Activated CD8-positive, alpha-beta memory T cell treated with anti-CD3 and anti-CD28 coated beads for 24 hours (primary cell): Measurements from ENCODE around the gene XAB2.

Source experiments
- DNase-seq: peaks from one replicate; pipeline ENCODE4 v3.0.0-alpha.2; 2020

The XAB2 gene

DNA sequence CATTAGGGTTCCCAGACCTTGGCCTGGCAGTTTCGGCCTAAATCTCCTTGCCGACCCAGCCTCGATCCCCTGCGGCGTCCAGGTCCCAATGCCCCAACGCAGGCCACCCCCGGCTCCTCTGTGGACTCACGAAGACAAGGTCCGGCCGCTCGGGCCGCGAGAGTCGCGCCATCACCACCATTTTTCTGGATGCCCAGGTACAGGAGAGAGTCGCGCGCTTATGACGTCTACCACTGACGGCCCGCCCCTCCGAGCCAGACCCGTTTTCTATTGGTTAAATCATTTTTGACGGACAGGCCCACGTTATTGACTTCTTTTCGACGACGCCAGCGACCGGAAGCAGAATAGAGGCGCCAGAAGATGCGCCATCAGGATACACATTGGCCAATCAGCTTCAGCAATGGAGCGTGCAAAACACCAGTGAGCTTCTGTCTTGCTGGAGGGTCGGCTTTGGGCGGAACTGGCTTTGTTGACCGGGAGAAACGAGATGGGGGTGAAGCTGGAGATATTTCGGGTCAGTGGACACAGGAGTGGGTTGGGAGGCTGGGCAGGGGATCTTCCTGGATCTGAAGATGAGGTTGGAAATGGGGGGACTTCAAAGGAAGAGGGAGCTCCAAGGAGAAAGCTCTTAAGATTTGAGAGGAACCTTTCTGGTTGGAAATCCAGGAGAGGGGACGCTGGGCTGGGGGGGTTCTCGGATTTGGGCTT, at the start of gene XAB2, which contains the start of gene PET100:
Gene XAB2, minus strand, starts transcription at position 199 of the 708 bp plus-strand sequence. Its CDS starts 18 bp downstream, at position 181.
Gene PET100, plus strand, starts transcription at position 447 of the 708 bp plus-strand sequence. Its CDS starts 41 bp downstream, at position 488.
- peak; percentile 96 for DNase-seq

DNA sequence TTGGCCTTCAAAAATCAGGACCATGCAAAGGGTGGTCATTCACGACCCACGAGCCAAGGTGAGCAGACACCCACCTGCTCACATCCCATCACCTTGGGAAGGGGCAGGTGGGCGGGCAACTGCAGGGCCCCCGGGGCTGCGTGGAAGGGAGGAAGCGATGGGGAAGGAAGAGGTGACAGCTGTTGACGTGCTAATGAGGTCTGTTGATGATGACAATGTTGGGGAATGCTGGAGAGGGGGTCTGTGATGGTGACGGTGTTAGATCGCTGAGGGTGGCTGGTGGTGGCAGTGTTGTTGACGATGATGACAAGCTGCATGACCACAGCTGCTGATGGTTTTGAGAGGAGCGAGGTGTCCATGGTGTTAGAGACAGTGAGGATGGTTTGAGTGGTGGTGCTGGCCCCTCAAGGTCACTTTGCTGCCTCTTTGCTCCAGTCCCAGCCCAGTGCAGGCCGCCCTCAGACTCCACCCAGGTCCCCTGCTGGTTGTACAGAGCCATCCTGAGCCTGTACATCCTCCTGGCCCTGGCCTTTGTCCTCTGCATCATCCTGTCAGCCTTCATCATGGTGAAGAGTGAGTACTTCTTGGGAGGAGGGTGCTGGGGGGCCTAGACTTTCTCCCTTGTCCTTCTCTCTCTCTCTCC, 48.4 kb upstream of the XAB2 start:
- no peak for DNase-seq

DNA sequence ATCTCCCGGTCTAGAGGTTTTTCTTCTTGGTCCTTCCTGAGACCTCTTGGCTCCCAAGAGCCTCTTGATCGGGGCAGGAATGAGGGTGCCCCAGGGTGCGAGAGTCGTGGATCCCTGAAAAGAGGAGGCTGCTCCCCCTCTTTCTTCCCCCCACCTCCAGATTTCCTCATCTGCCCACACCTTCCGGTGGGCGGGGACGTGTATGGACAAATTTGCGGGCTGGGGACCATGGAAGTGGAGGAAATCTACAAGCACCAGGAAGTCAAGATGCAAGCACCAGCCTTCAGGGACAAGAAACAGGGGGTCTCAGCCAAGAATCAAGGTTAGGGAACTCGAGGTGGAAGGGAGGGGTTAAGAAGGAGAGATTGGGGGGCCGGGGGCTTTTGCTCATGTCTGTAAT, 47.5 kb upstream of the XAB2 start, which contains the start of gene MCEMP1:
Gene MCEMP1, plus strand, starts transcription at position 237 of the 400 bp plus-strand sequence. Its CDS starts 31 bp downstream, at position 268.
- no peak for DNase-seq

DNA sequence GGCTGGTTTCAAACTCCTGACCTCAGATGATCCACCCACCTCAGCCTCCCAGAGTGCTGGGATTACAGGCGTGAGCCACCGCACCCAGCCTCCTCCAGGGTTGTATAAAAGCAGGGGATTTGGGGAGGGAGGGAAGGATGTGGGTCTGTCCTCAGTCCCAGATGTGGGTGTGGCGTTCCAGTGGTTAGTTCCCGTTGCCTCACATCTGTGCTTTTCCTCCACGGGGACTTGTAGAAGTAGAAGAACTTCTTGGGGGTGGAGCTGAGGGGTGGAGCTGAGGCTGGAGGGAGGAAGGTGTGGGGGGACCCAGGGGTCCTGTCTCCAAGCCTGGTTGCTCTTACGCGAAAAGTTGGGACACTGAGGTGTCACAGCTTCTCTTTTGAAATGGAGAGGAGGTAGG, 47.0 kb upstream of the XAB2 start:
- no peak for DNase-seq

DNA sequence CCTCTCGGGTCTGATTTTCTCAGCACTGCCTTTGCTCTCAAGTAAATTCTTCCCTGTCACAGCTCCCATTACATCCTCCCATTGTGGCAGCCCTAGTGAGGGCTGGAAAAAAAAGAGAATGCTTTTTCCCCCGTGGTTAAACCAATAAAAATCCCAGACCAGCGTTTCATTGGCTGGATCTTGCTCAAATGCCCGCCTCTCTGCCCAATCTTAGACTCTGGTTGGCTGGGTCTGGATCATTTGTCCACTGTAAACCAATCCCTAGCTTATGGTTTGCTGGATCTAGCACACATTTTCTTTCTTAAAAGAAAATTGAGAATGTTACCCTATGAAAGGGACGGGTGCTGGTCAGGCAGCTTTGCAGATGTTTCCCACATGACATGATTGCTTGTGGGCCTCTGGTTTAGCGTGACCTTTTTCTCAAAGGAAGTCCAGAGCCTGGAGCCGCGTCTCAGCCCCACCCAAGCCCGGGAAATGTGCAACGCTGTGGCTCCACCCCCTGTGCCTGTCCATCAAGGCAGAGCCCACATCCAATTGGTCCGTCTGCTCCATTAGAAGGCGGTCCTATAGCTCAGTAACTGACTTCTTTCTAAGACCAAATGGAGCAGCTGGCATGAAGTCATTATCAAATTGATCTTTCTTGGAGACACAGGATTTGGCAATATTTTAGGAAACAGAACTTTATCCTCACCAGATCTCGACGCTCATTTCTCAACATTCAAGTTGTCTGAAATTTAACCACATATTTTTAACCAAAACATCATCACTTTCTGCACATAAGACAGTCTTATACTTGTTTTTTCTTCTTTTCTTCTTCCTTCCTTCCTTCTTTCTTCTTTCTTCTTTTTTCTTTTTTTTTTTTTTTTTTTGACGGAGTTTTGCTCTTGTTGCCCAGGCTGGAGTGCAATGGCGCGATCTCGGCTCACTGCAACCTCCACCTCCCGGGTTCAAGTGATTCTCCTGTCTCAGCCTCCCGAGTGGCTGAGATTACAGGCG, 45.0 kb upstream of the XAB2 start:
- DNase-seq: peak; percentile 73

DNA sequence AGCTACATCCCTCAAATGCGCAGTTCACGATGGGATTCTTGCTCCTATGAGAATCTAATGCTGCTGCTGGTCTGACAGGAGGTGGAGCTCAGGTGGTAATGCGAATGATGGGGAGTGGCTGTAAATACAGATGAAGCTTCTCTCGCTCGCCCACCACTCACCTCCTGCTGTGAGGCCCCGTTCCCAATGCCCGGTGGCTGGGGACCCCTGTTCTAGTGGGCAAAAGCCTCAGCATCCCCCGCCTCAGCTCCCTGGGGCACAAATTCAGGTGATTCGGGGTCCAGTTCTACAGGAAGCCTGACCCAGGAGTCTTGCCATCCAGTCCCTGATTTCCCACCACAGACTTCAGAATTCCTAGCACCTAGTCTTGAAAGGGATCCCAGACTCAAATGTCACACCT, 43.2 kb upstream of the XAB2 start:
- DNase-seq: no peak

DNA sequence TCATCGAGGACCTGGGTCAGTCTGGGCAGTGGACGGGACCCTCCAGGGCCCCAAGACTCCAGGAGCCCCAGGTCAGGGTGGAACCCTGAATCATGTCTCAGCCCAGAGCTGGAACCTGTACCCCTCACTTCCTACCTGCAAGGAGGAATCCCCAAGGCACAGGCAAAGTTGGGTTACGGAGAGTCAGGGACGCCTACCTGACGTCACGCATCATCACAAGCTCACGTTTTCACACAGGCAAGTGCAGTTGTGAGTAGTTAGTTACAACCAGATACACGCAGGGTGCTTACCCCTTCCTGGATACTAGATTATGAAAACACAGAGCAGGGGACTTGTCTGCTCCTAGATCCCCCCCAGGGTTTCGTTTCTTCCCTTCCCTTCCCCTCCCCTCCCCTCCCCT, 41.4 kb upstream of the XAB2 start:
- no peak for DNase-seq

DNA sequence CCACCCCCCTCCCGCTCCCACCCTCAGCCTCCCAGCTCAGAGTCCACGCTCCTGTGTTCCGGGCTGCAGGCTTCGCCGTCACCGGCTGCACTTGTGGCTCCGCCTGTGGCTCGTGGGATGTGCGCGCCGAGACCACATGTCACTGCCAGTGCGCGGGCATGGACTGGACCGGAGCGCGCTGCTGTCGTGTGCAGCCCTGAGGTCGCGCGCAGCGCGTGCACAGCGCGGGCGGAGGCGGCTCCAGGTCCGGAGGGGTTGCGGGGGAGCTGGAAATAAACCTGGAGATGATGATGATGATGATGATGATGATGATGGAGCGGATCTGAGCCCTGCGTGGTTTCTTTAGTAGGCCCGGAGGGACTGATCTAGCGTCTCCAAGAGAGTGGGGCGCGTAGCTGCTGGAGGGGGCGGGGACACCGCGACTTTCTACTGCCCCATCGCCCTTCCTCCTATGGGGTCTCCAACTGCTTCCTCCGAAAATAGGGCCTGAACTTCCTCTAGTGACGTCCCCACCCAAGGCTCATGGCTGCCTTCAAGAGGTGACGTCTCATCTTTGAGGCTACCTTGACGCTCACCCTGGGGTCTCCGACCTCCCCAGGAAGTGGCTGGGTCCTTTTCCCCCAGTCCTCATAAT, 40.9 kb upstream of the XAB2 start:
- no peak for DNase-seq

DNA sequence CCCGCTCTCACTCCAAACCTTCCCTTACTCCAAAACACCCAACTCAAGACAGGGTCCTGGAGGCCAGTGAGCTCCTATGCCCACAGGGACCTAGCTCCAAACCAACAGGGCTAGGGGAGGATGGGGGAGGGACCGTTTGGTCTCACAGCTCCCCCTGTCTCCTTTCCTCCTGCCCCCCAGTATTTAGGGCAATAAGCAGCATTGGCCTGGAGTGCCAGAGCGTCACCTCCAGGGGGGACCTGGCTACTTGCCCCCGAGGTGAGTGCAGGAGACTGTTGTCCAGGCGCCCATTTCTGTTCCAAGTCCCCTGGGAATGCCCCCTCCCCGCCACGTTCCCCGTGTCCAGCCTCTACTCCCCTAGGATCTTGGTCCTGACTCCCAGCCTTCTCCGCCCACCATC, 40.3 kb upstream of the XAB2 start:
- no peak for DNase-seq

DNA sequence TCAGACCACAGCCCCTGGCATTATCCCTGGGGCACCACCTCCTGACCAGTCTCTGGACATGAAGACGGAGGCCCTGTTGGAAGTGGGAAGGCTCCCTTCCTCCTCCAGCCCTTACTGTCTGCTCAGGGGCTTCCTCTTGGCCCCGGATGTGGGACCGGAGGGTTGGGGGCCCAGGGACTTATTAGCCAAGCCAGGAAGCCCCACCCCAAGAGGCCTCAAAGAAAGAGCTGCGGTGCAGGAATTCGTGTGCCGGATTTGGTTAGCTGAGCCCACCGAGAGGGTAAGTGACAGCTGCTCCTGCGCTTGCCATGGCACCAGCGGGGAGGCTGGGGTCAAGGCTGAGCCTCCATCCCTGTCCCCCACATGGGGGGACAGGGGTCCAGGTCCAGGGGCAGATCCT, 39.5 kb upstream of the XAB2 start, which contains the start of gene RETN:
Gene RETN, plus strand, starts transcription at position 208 of the 400 bp plus-strand sequence. CDS start 278 bp downstream, outside the sequence.
- no peak for DNase-seq

DNA sequence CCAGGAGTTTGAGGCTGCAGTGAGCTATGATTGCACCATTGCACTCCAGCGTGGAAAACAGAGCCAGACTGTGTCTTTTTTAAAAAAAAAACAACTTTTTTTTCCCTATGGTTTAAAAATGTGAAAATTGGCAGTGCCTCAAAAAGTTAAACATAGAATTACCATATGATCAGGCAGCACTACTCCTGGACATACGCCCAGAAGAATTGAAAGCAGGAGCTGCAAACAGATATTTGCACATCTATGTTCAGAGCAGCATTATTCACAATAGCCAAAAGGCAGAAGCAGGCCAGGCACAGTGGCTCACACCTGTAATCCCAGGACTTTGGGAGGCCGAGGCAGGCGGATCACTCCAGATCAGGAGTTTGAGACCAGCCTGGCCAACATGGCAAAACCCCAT, 35.7 kb upstream of the XAB2 start:
- DNase-seq: no peak

DNA sequence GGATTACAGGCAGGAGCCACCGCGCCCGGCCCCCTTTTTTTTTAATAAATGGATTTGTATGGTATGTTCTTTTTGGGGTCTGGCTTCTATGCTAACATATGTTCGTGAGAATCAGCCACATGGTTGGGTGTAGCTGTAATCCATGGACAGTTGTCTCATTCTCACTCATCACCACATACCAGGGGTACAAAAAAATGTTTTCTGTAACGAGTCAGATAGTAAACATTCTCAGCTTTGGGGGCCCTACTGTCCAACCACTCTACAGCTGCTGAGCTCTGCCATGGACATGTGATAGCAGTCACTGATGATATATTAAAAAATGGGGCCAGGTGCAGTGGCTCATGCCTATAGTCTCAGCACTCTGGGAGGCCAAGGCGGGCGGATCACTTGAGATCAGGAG, 34.4 kb upstream of the XAB2 start:
- DNase-seq: no peak

DNA sequence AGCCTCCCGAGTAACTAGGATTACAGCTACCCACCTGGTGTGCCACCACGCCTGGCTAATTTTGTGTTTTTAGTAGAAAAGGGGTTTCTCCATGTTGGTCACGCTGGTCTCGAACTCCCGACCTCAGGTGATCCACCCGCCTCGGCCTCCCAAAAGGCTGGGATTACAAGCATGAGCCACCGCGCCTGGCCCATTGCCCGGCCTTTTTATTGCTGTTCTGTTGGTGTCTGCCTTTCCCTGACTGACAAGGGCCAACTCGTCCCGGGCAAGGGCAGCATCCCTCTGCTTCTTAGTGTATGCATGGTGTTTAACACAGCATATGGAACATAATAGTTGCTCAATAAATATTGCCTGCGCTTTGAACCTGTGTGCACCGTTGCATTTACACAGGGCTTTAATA, 33.3 kb upstream of the XAB2 start:
- DNase-seq: no peak

DNA sequence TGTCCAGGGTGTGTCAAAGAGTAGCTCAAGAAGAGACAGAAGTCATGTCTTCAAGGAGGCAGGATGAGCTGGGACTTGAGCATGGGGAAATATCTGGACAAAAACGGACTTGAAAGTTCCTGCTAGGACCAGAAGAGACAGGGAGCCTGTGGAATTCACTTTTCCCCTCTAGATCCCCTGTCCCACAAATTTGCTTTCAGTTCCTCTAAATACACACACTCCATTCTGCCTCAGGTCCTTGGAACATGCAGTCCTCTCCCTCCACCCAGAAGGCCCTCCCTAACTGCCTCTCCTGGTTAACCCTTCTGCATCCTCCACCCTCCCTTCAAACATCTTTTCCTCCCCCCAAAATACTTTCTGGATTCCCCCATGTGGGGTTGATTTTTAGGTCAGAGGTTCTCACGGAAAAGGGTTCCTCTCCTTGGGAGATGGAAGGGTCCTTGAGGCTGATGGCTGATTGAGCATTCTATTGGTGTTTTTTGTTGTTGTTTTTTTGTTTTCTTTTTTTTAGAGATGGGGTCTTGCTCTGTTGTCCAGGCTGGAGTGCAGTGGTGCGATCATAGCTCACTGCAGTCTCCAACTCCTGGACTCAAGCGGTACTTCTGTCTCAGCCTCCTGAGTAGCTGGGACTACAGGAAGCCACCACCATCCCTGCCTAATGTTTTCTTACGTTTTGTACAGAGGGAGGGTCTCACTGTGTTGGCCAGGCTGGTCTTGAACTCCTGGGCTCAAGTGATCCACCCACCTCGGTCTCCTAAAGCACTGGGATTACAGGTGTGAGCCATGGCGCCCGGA, 32.6 kb upstream of the XAB2 start:
- DNase-seq: no peak

DNA sequence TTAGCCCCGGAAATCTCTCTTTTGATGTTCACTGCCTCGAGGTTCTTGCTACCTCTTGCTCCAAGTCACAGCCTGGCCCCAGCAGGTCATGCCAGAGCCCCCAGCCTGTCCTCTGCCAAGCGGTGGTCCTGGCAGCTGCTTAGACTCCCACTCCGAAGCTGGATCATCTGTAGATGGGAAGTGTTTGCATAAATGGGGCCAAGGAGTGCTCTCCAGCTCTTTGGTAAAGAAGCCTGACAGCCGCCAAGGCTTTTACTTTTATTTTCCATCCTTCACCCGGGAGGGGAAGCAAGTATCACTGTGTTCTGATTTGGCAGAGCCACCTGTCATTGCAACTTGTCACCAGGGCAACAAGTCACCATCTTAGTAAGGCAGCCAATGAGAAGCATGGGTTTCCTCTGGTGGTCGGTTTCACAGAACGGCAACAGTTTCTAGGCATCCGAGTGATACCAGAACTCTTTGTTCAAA, 28.9 kb upstream of the XAB2 start:
- peak; percentile 73 for DNase-seq

DNA sequence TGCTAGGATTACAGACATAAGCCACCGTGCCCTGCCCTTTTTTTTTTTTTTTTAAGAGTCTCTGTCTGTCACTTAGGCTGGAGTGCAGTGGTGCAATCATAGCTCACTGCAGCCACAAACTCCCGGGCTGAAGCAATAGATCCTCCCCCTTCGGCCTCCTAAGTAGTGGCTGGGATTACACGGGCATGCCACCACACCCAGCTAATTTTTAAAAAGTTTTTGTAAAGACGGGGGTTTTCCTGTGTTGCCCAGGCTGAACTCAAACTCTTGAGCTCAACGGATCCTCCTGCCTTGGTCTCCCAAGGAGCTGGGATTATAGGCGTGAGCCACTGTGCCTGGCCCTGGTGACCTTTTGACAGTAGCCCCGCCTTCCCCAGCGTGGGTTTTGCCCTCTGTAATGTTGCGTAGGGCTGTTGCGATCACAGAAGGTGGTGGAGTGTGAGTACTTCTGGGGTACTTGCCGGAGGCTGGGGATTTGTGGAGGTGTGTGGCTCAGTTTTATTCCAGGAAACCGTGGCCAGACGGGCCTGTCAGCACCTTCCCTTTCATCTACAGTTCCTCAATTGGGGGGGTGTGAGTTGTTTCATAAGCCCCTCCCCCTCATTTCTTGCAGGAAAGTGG, 27.9 kb upstream of the XAB2 start:
- DNase-seq: no peak

DNA sequence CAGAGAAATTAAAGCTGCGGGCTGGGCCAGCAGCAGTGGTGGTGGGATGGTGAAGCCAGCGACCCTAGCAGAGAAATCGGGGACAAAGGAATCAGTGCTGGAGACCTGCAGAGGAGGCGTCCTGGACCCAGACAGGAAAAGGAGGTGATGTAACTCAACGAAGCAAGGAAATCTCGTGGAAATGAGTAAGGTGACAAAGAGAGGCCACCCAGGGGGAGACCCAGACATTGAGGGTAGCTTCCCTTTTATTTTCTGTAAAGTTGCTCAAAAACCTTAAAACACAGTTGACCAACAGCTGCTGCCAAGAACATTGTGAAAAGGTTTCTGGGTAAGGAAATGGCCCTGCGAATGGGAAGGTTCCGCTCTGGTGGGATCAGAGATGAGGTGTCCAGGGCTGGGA, 26.2 kb upstream of the XAB2 start:
- no peak for DNase-seq

DNA sequence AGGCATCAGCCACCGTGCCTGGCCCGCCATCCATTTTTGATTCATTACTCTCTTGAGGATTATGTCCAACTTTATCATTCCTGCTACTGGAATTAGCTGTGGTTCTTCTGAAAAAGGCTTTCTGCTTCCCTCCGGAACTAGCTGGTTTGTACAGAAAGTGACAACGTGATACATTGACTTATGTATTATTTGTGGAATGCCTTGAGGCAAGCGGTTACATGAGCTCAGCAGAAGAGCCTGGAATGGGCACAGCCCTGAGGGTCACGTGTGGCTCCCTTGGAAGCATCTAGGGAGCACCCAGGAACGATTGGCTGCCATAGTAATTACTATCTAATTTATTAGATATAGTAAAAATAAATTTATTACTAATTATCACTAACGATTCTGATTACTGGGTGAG, 25.1 kb upstream of the XAB2 start:
- no peak for DNase-seq

DNA sequence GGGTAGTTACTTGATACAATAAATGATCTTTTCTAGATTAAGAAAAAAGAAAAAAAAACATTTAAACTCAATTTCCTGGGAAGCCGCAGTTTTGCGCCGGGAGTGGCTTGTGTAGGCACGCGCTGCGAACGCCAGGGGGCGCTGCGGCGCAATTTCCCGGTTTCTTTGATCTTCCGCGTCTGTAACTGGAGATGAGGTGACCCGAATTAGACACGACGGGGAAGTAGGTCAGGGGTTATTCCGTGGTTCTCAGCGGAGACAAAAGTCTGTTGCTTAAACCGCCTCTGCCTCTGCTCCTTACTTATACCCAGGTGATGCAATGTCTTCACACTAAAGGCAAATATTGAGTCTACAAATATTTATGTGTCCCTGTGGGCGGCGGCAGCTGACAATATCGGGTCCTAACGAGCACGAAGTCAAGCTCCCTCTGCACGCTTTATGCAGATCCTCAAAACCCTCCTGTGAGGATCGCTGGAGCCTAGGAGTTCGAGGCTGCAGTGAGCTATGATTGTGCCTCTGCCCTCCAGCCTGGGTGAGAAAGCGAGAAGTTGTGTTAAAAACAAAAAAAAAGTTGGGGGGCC, 22.8 kb upstream of the XAB2 start:
- peak; percentile 96 for DNase-seq

DNA sequence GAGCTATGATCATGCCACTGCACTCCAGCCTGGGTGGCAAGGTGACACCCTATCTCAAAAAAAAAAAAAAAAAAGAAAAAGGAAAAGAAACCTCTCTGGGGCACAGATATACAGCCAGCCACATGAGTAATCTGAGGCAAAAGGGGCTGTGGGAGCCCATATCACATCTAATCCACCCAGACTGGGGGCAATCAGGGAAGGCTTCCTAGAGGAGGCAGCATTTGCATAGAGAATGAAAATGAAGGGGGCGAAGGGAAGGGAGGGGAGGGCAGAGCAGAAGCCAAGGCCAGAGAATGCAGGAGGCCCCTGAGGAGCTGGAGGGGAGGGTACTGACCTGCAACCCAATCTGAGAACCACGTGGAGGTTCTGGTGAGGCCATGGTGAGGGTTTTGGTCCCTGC, 20.8 kb upstream of the XAB2 start:
- DNase-seq: no peak
